C4-2B (cell line): ENCODE measurements around the gene LITAF.

ENCODE experiments used
- ZFX ChIP-seq: fragments of 450-650 bp; IDR thresholded peaks from 2 replicates; pipeline ENCODE4 v1.6.1; 2017
- TF ChIP-seq, protein P1 (sequence below): fragments of 450-650 bp; conservative IDR thresholded peaks from 2 replicates; pipeline ENCODE4 v1.5.1; 2017; ENCODE audit warnings: mild to moderate bottlenecking

DNA sequence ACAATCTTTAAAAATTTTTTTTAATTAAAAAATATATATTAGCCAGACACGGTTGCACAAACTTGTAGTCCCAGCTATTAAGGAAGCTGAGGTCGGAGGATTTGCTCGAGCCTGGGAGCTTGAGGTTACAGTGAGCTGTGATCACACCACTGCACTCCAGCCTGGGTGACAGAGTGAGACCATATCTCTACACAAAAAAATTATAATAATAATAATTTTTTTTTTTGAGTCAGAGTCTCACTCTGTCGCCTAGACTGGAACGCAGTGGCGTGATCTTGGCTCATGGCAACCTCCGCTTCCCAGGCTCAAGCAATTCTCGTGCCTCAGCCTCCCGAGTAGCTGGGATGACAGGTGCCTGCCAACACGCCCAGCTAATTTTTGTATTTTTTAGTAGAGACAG, 23.8 kb downstream of the LITAF start:
- TF ChIP-seq, protein P1, sequence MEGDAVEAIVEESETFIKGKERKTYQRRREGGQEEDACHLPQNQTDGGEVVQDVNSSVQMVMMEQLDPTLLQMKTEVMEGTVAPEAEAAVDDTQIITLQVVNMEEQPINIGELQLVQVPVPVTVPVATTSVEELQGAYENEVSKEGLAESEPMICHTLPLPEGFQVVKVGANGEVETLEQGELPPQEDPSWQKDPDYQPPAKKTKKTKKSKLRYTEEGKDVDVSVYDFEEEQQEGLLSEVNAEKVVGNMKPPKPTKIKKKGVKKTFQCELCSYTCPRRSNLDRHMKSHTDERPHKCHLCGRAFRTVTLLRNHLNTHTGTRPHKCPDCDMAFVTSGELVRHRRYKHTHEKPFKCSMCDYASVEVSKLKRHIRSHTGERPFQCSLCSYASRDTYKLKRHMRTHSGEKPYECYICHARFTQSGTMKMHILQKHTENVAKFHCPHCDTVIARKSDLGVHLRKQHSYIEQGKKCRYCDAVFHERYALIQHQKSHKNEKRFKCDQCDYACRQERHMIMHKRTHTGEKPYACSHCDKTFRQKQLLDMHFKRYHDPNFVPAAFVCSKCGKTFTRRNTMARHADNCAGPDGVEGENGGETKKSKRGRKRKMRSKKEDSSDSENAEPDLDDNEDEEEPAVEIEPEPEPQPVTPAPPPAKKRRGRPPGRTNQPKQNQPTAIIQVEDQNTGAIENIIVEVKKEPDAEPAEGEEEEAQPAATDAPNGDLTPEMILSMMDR: no peak
- no peak for TF ChIP-seq ZFX
